RPMI7951 (cell line): Measurements from ENCODE around the gene TRAP1. TPM values are rescaled to one million over a fixed set of nuclear protein-coding genes. Genes with fewer than 3 reads are reported as not detected.
"Not testable (repeated sequence)": the region's sequence is repeated elsewhere in the genome, so short reads cannot be mapped to it uniquely, and the experiment has no call there.

Source experiments
- DNase-seq: peaks from one replicate; pipeline ENCODE4 v3.0.0-alpha.2; 2012; ENCODE audit warnings: low read depth
- total RNA-seq: library from RNA; depleted of rRNA; stranded (reverse); fragments of >200 nt; shearing (Covaris generic); gene quantifications from 2 replicates; pipeline ENCODE4 v1.2.3, GENCODE V29; 2014

Gene TRAP1
- total RNA-seq, 1 experiment from 2014 or later, result 48.7 TPM

- DNase-seq, result no peak
Observed at GRCh38 chr16:3736116-3736515, 18.8 kb upstream of the TRAP1 start.

GRCh38 chr16:3735541-3735940 is 18.2 kb upstream of the TRAP1 start:
- DNase-seq, result no peak

- no peak for DNase-seq
Observed at GRCh38 chr16:3734758-3735221, 17.5 kb upstream of the TRAP1 start.

- no peak for DNase-seq
Observed at GRCh38 chr16:3734084-3734757, 16.9 kb upstream of the TRAP1 start.

- no peak for DNase-seq
Observed at GRCh38 chr16:3732171-3732570, 14.8 kb upstream of the TRAP1 start.

- no peak for DNase-seq
Observed at GRCh38 chr16:3731126-3731935, 14.0 kb upstream of the TRAP1 start.

- DNase-seq, result no peak
Observed at GRCh38 chr16:3730161-3731125, 13.1 kb upstream of the TRAP1 start.

GRCh38 chr16:3729161-3730112 is 12.1 kb upstream of the TRAP1 start:
- no peak for DNase-seq

- DNase-seq, result no peak
Observed at GRCh38 chr16:3728424-3729160, 11.3 kb upstream of the TRAP1 start.

- no peak for DNase-seq
Observed at GRCh38 chr16:3727806-3728381, 10.6 kb upstream of the TRAP1 start.

- DNase-seq, result no peak
Observed at GRCh38 chr16:3726021-3726687, 8.8 kb upstream of the TRAP1 start.

- no peak for DNase-seq
Observed at GRCh38 chr16:3725276-3725675, 8.0 kb upstream of the TRAP1 start.

GRCh38 chr16:3722508-3722907 is 5.2 kb upstream of the TRAP1 start:
- DNase-seq, result no peak

- DNase-seq, result no peak
Observed at GRCh38 chr16:3720418-3720817, 3.1 kb upstream of the TRAP1 start.

- no peak for DNase-seq
Observed at GRCh38 chr16:3718628-3719027, 1.3 kb upstream of the TRAP1 start.

- DNase-seq, result no peak
Observed at GRCh38 chr16:3718019-3718391, 681 bp upstream of the TRAP1 start.

- peak; percentile 17 for DNase-seq
Observed at GRCh38 chr16:3716831-3717234, 491 bp downstream of the TRAP1 start.

- DNase-seq, result no peak
Observed at GRCh38 chr16:3715430-3715829, 1.9 kb downstream of the TRAP1 start.

GRCh38 chr16:3714378-3714777 is 2.9 kb downstream of the TRAP1 start:
- not testable (repeated sequence) for DNase-seq
